A549 (cell line): ENCODE data around the gene NLN. TPM values are rescaled to one million over a fixed set of nuclear protein-coding genes. Genes with fewer than 3 reads are reported as not detected.

Experiments used
- ATAC-seq, 2 experiments: fragments of 200-7000 bp in 1 of 2; fragments of >200 bp in 1 of 2; cut with Nextera tagmentation in 1 of 2; cut with Tn5 transposase in 1 of 2; 3 replicates each; pipeline versions ENCODE4 v1.8.0 to v1.9.1; 2018 to 2020; ENCODE audit warnings: mild to moderate bottlenecking in 1 of 2, moderate library complexity in 1 of 2
- CTCF ChIA-PET: fragments of 300-600 bp; sonication (Branson Sonifier 250); formaldehyde crosslinking; extraction: SDS; loops from one replicate; lab custom pipeline; 2021; ENCODE audit warnings: antibody characterized with exemption, inconsistent platforms; lab: Yijun Ruan, JAX
- POLR2A ChIA-PET: fragments of 350-600 bp; formaldehyde crosslinking; extraction: SDS; loops from one replicate; lab custom pipeline; 2021; ENCODE audit warnings: antibody characterized with exemption, inconsistent platforms; lab: Yijun Ruan, JAX
- DNase-seq, 2 experiments: peaks; one replicate each; pipeline versions ENCODE4 v3.0.0 to v3.0.0-alpha.2; 2011 to 2016; ENCODE audit warnings: low read depth in 1 of 2, low spot score in 1 of 2
- FAIRE-seq: peaks from 2 replicates; lab custom pipeline; 2011; peaks lifted over from hg19 to GRCh38; lab: Jason Lieb, UNC
- H3K27ac ChIP-seq, 2 experiments: fragments of >200 bp; sonication (Bioruptor Twin); formaldehyde crosslinking; 3 replicates each; pipeline ENCODE4 v1.5.1; 2016 to 2017
- H3K4me1 ChIP-seq: fragments of >200 bp; sonication (Bioruptor Twin); formaldehyde crosslinking; 3 replicates; pipeline ENCODE4 v1.6.1; 2016
- H3K4me2 ChIP-seq: fragments of >200 bp; sonication (Bioruptor Twin); formaldehyde crosslinking; 3 replicates; pipeline ENCODE4 v1.6.1; 2016
- H3K4me3 ChIP-seq: fragments of >200 bp; sonication (Bioruptor Twin); formaldehyde crosslinking; 3 replicates; pipeline ENCODE4 v1.5.1; 2016
- H3K9me3 ChIP-seq: fragments of >200 bp; sonication (Bioruptor Twin); formaldehyde crosslinking; 3 replicates; pipeline ENCODE4 v1.6.1; 2016
- BHLHE40 ChIP-seq: IDR thresholded peaks from 2 replicates; pipeline ENCODE4 v1.6.1; 2012; ENCODE audit warnings: low read depth, low read length, inconsistent platforms
- CBX8 ChIP-seq: fragments of 200-600 bp; sonication (generic); IDR thresholded peaks from 2 replicates; pipeline ENCODE4 v1.6.1; 2016
- CEBPB ChIP-seq, 2 experiments: fragments of >200 bp in 1 of 2; sonication (Bioruptor Twin) in 1 of 2; formaldehyde crosslinking in 1 of 2; IDR thresholded peaks; 2 replicates each; pipeline ENCODE4 v1.6.1; 2012 to 2016
- CHD2 ChIP-seq: fragments of 150-350 bp; IDR thresholded peaks from 2 replicates; pipeline ENCODE4 v1.6.1; 2014; ENCODE audit warnings: low read length; ENCODE audit not compliant: partially characterized antibody
- CTCF ChIP-seq: fragments of >200 bp; sonication (Bioruptor Twin); formaldehyde crosslinking; IDR thresholded peaks from 3 replicates; pipeline ENCODE4 v1.5.1; 2016
- EHF ChIP-seq: fragments of 250-450 bp; sonication (Bioruptor Pico); IDR thresholded peaks from 2 replicates; pipeline ENCODE4 v1.5.0; 2020; ENCODE audit warnings: mild to moderate bottlenecking
- EHMT2 ChIP-seq: fragments of 200-600 bp; sonication (generic); IDR thresholded peaks from 2 replicates; pipeline ENCODE4 v1.6.1; 2016; ENCODE audit warnings: antibody characterized with exemption, low read depth, mild to moderate bottlenecking, moderate library complexity
- FOSL2 ChIP-seq, 2 experiments: fragments of 450-650 bp in 1 of 2; fragments of >200 bp in 1 of 2; sonication (Bioruptor Twin) in 1 of 2; formaldehyde crosslinking; IDR thresholded peaks; 2 replicates each; pipeline versions ENCODE4 v1.5.0 to v1.6.1; 2016 to 2020; ENCODE audit warnings: mild to moderate bottlenecking in 1 of 2, moderate library complexity in 1 of 2
- HOXA7 ChIP-seq: fragments of 250-450 bp; sonication (Bioruptor Pico); IDR thresholded peaks from 2 replicates; pipeline ENCODE4 v1.5.0; 2020; ENCODE audit warnings: mild to moderate bottlenecking, moderate library complexity
- HOXB13 ChIP-seq: fragments of 250-450 bp; sonication (Bioruptor Pico); IDR thresholded peaks from 2 replicates; pipeline ENCODE4 v1.5.0; 2020; ENCODE audit warnings: low read depth, mild to moderate bottlenecking, moderate library complexity
- HOXB5 ChIP-seq: fragments of 250-450 bp; sonication (Bioruptor Pico); IDR thresholded peaks from 2 replicates; pipeline ENCODE4 v1.5.0; 2020; ENCODE audit warnings: mild to moderate bottlenecking, moderate library complexity
- JUNB ChIP-seq: fragments of >200 bp; sonication (Bioruptor Twin); formaldehyde crosslinking; IDR thresholded peaks from 2 replicates; pipeline ENCODE4 v1.6.1; 2016
- KDM1A ChIP-seq: fragments of 200-600 bp; sonication (generic); IDR thresholded peaks from 2 replicates; pipeline ENCODE4 v1.6.1; 2016; ENCODE audit warnings: low read depth, mild to moderate bottlenecking
- MAFK ChIP-seq: fragments of 450-650 bp; IDR thresholded peaks from 2 replicates; pipeline ENCODE4 v1.6.1; 2014; ENCODE audit not compliant: partially characterized antibody
- MAX ChIP-seq: IDR thresholded peaks from 2 replicates; pipeline ENCODE4 v1.6.1; 2012
- MAZ ChIP-seq: fragments of 150-350 bp; IDR thresholded peaks from 2 replicates; pipeline ENCODE4 v1.6.1; 2014; ENCODE audit warnings: antibody characterized with exemption, low read depth, low read length, borderline replicate concordance
- MYC ChIP-seq: IDR thresholded peaks from 2 replicates; pipeline ENCODE4 v1.6.1; 2012; ENCODE audit warnings: mild to moderate bottlenecking, inconsistent platforms, low read length, improper control_type of control experiment, borderline replicate concordance
- NPAS2 ChIP-seq: fragments of 250-450 bp; sonication (Bioruptor Pico); IDR thresholded peaks from 2 replicates; pipeline ENCODE4 v1.8.0; 2022; ENCODE audit warnings: mild to moderate bottlenecking, moderate library complexity, borderline replicate concordance
- POLR2A ChIP-seq: IDR thresholded peaks from 2 replicates; pipeline ENCODE4 v1.6.1; 2012; ENCODE audit warnings: mild to moderate bottlenecking, low read length
- RAD21 ChIP-seq, 2 experiments: fragments of >200 bp in 1 of 2; sonication (Bioruptor Twin) in 1 of 2; formaldehyde crosslinking in 1 of 2; IDR thresholded peaks in 1 of 2; conservative IDR thresholded peaks in 1 of 2; 2 replicates in 1 of 2; 3 replicates in 1 of 2; pipeline ENCODE4 v1.6.1; 2012 to 2018; ENCODE audit warnings: inconsistent platforms in 1 of 2
- RARB ChIP-seq: fragments of 250-450 bp; sonication (Bioruptor Pico); IDR thresholded peaks from 2 replicates; pipeline ENCODE4 v1.8.0; 2021; ENCODE audit warnings: mild to moderate bottlenecking, moderate library complexity
- REST ChIP-seq: fragments of 200-600 bp; sonication (generic); IDR thresholded peaks from 2 replicates; pipeline ENCODE4 v1.6.1; 2016; ENCODE audit warnings: antibody characterized with exemption, mild to moderate bottlenecking, moderate library complexity
- SMC3 ChIP-seq: fragments of >200 bp; sonication (Bioruptor Twin); formaldehyde crosslinking; IDR thresholded peaks from 3 replicates; pipeline ENCODE4 v1.6.1; 2018; ENCODE audit warnings: inconsistent platforms
- ZC3H11A ChIP-seq: fragments of 450-650 bp; IDR thresholded peaks from 2 replicates; pipeline ENCODE4 v1.6.1; 2014; ENCODE audit warnings: antibody characterized with exemption, mild to moderate bottlenecking
- ZFP36 ChIP-seq: fragments of 450-650 bp; IDR thresholded peaks from 2 replicates; pipeline ENCODE4 v1.6.1; 2014; ENCODE audit warnings: borderline replicate concordance; ENCODE audit not compliant: partially characterized antibody
- WGBS: methylation state at CpG from one replicate; pipeline ENCODE4 v1.1.6; 2017; ENCODE audit errors: missing lambda C conversion rate; 5-methylcytosine and 5-hydroxymethylcytosine counted together
- polyA plus RNA-seq, 4 experiments: library from polyadenylated mRNA; depleted of rRNA in 3 of 4; stranded (reverse); fragments of >200 nt; fragmentation: RNase III in 1 of 4; extraction: RNeasy Plus Mini Kit Qiagen cat#74134 plus additional on column Dnase treatment in 1 of 4; gene quantifications; 2 replicates in 3 of 4; 3 replicates in 1 of 4; pipeline ENCODE4 v1.2.3, GENCODE V29; 2011 to 2017

Gene NLN
- polyA plus RNA-seq, 2 of the 4 experiments (the other 2 are of a cell fraction): 69.3 to 88.9 TPM

- H3K9me3 ChIP-seq: no peaks in the 10 kb centered on the region
- ChIA-PET CTCF (no interaction called here), POLR2A (no interaction called here)
- TF ChIP-seq FOSL2 (IDR thresholded peaks at IDR 0.05) (no peak), FOSL2 (CRISPR knock-in tag; IDR thresholded peaks at IDR 0.05) (no peak), RARB (CRISPR knock-in tag) (no peak), HOXB5 (CRISPR knock-in tag) (no peak), MYC (no peak), ZC3H11A (no peak), EHF (CRISPR knock-in tag) (no peak), MAFK (no peak), HOXB13 (CRISPR knock-in tag) (no peak), RAD21 (conservative IDR thresholded peaks at IDR 0.05 in 1 of 2, IDR thresholded peaks at IDR 0.05 in 1 of 2) (no peak), CBX8 (no peak), NPAS2 (CRISPR knock-in tag) (no peak), KDM1A (no peak), BHLHE40 (no peak), SMC3 (no peak), EHMT2 (no peak), POLR2A (no peak), MAX (no peak)
- H3K4me2 ChIP-seq: no peak overlapping the region
- no peak for FAIRE-seq
- H3K4me1 ChIP-seq: peaks cover 7% of the 10 kb centered on the region
- no peak overlapping the region for H3K4me3 ChIP-seq
- WGBS: 71% methylated on average over 5 of the region's 5 CpGs
- no peak overlapping the region for H3K27ac ChIP-seq
- ATAC-seq: no peak
- no peak for DNase-seq
Observed at GRCh38 chr5:65856520-65856919, 134.5 kb downstream of the NLN start.

GRCh38 chr5:65858316-65858715 is 136.3 kb downstream of the NLN start:
- ChIA-PET POLR2A (no interaction called here), CTCF (interaction anchor here (0.6 to 1.3 kb wide), 2 partner anchors 34 to 115 kb away, joined by 3 read pairs; no protein-coding TSS in a partner anchor)
- TF ChIP-seq HOXA7 (no peak), JUNB (no peak), REST (no peak)
- no peak overlapping the region for H3K4me2 ChIP-seq
- WGBS: 55% methylated on average over 3 of the region's 3 CpGs
- no peak for DNase-seq
- FAIRE-seq: no peak
- no peak for ATAC-seq
- H3K27ac ChIP-seq: no peak overlapping the region
- H3K9me3 ChIP-seq: no peaks in the 10 kb centered on the region
- H3K4me3 ChIP-seq: no peak overlapping the region
- H3K4me1 ChIP-seq: peaks cover 20% of the 10 kb centered on the region

- DNase-seq: peak in 1 of 2 experiments; percentile 69
- POLR2A ChIA-PET: interaction anchor here (0.7 to 1.5 kb wide), 4 partner anchors 22 to 111 kb away, joined by 3 to 7 read pairs (median 6); partner anchors contain the start of gene ERBIN
- FAIRE-seq: no peak
- Histone ChIP-seq H3K4me3 (no peak overlapping the region), H3K4me1 (peaks cover 20% of the 10 kb centered on the region), H3K4me2 (peak overlapping the region; percentile 64), H3K9me3 (no peaks in the 10 kb centered on the region), H3K27ac (peak overlapping the region; percentile 61 to 72)
- 6% methylated on average over 3 of the region's 3 CpGs for WGBS
- peak; percentile 65 to 86 for ATAC-seq
- CTCF ChIA-PET: interaction anchor here (1.1 to 1.8 kb wide), 3 partner anchors 17 to 65 kb away, joined by 3 to 7 read pairs (median 3); partner anchors contain the start of gene ERBIN
- TF ChIP-seq MYC: no peak
- TF ChIP-seq ZFP36: no peak
- TF ChIP-seq FOSL2 (IDR thresholded peaks at IDR 0.05): no peak
- peak; percentile 37 for TF ChIP-seq FOSL2 (CRISPR knock-in tag; IDR thresholded peaks at IDR 0.05)
- no peak for TF ChIP-seq REST
- TF ChIP-seq MAX: no peak
- TF ChIP-seq MAZ: no peak
- no peak for TF ChIP-seq CHD2
- TF ChIP-seq CTCF: no peak
- 0 out of 4 replicates have a peak, but pooled peaks of 1 of the 2 experiments have one; percentile 23 for TF ChIP-seq CEBPB (IDR thresholded peaks at IDR 0.05)
- TF ChIP-seq SMC3: no peak
Observed at GRCh38 chr5:65861830-65862241, 139.8 kb downstream of the NLN start.
